GM21360 (cell line): ENCODE results near the gene PMEPA1.
"Not testable (repeated sequence)": the region's sequence is repeated elsewhere in the genome, so short reads cannot be mapped to it uniquely, and the experiment has no call there.

Experiments used
- ATAC-seq: cut with Tn5 transposase; IDR thresholded peaks from one replicate; pipeline ENCODE4 v1.9.1; 2021; ENCODE audit warnings: mild to moderate bottlenecking, moderate library complexity; ENCODE audit not compliant: unreplicated experiment

Gene PMEPA1

GRCh38 chr20:57628962-57629308 lies 80.9 kb downstream of the PMEPA1 start:
- ATAC-seq = not testable (repeated sequence)

GRCh38 chr20:57628047-57628961 lies 81.5 kb downstream of the PMEPA1 start:
- ATAC-seq = no peak

GRCh38 chr20:57627339-57627738 lies 82.5 kb downstream of the PMEPA1 start:
- ATAC-seq = no peak

GRCh38 chr20:57625978-57626377 lies 83.8 kb downstream of the PMEPA1 start:
- no peak for ATAC-seq

DNA sequence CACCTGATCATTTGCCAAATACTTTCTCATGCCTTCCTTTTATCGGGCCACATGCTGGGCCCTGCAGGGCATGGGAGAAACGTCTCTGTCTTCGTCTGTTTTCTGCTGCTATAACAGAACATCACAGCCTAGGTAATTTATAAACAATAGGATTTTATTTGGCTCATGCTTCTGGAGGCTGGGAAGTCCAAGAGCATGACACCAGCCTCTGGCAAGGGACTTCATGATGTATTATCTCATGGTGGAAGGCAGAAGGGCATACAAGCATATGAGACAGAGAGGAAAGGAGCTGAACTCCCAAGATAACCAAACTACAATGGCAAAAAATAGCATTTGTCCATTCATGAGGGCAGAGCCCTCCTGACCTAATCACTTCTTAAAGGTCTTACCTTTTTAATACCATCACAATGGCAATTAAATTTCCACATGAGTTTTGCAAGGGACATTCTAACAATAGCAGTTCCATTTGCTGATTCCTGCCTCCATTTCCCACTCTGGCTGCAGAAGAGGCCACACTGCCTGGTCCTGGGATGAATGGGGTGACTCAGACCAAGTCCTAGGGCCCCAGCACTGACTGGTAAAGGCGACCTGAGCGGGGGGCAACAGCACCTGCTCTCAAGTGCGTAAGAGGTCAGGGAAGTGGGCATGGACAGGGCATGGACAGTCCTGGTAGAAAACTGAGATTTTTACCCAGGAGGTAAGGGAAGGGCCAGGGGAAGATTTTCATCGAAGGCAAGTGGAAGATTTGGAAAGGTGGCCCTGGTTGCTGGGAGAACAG lies 84.4 kb downstream of the PMEPA1 start:
- no peak for ATAC-seq

- no peak for ATAC-seq
Observed at GRCh38 chr20:57624124-57624523, 85.7 kb downstream of the PMEPA1 start.

DNA sequence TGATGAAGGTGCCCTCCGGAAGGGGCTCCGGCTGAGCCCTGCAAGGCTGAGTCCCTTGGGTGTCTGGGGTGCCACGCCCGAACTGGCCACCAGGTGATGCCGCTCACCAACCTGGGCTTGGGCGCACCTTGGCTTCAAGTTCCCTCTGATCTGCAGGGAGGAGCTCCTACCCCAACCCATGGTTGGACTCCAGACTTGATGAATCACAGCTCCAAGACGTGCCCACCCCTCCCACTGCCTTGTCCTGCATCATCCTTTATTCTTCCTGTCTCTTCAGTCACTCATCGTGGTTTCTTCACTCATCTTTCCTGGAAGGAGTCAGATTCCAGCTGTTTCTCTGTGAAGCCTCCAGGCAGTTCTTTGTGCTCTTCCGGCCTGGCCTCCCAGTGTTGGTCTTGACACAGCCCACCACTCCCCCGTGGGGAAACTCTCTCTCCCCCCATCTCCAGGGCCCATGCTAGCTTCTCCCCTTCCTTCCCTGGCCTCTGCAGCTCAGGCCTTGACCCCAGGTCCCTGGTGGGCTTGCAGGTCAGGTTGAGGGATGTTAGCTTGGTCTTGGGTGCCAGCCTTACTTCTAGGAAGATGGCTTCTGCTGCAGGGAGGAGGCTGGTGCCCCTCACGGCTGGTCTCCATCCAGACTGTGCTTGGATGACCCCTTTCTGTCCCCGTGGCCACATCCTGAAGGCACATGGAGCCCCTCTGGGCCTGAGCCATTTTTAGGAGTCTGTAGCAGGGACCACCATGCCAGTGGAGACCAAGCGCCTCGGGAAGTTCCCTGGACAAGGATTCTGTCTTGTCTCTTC lies 87.0 kb downstream of the PMEPA1 start:
- no peak for ATAC-seq

DNA sequence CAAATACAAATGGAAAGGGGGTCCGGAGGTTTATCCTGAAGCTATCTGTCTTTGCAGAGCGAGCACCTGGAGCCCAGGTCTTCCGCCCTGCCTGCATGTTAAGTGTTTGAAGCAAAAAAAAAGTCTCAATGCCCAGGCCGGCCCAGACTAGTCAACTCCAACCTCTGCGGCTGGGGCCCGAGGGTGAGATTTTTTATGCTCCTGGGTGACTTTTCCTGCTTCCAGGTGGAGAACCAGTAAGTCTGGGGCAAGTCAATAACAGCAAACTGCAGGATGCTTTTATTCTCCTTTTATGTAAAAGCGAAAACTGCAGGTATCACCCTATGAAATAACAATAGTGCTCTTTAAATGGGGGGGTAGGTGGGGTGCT lies 87.6 kb downstream of the PMEPA1 start:
- ATAC-seq = no peak

DNA sequence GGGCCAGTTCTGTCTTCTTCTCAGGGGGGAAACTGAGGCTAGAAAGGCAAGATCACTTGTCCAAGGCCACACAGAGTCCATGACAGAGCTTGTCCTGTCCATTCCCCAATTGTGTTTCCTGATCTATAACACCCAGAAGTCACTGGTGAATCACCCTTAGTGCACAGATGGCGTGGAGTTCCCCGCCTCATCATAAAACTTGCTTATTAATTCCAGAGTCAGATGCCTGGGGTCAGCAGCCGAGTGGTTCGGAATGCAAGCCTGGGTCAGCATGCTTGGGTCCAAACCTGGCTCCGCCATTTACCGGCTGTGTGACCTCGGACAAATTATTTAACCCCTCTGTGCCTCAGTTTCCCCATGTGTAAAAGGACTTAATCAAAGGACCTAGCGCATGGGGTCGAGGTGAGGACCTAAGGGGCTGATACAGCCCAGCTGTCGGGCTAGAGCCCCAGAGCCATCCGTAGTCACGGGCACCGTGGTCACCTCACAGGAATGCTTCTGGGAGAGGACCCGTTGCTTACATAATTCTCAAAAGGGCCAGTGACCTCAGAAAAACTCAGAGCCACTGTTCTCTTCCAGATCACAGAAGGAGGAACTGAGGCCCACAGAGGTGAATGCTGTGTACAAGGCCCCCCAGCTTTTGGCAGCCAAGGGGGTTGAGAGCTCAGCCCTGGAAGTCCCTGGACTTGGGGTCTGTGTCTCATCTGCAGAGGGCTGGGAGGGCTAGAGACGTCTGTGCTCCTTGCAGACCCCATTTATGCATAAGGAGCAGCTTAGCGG lies 88.2 kb downstream of the PMEPA1 start:
- no peak for ATAC-seq

DNA sequence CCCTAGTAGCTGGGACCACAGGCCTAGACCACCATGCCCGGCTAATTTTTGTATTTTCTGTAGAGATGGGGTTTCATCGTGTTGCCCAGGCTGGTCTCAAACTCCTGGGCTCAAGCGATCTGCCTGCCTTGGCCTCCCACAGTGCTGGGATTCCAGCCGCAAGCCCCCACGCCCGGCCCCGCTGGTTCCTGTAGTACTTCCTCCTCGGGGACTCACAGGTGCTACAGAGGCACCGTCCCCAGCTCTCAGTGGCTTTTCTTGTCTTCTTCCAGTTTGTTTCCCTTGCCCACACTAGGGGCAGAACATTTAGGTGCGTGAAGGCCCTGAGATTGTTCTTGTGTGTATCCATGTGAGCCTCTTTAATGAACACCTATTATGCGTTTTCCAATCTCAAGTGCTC lies 88.8 kb downstream of the PMEPA1 start:
- no peak for ATAC-seq

DNA sequence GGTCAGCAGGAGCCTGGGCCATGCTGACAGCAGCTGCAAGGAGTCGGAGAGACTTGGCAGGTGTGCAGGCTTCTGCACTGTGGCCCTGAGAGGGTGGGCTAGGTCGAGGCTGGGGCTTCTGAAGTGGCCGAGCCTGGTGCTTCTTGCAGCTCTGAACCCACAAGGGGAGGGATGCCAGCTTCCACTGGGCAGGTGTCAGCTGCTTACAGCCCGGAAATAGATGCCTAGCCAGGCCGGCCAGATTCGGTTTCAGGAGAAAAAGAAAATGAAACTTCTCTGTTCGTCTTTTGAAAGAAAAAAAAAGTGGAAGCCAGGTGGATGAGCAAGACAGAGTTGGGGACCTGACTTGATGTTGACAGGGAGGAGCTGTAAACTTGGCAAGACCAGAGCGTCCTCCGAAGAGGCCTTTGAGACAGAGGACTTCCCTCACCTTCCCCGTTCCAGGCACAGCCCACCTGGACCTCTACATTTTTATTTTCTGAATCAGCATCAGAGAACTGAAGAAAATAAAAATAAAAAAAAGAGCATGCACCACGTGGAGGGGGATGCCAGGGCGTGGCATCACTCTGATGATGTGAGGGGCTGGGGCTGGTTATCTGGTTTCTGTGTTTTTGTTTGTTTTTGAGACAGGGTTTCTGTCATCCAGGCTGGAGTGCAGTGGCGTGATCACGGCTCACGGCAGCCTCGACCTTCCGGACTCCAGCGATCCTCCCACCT lies 89.4 kb downstream of the PMEPA1 start, which contains the start of gene ZBP1:
TSS of gene ZBP1 (minus strand) at position 153 of the 717 bp plus-strand sequence. CDS start at position 22, 131 bp downstream.
- peak; percentile 51 for ATAC-seq

DNA sequence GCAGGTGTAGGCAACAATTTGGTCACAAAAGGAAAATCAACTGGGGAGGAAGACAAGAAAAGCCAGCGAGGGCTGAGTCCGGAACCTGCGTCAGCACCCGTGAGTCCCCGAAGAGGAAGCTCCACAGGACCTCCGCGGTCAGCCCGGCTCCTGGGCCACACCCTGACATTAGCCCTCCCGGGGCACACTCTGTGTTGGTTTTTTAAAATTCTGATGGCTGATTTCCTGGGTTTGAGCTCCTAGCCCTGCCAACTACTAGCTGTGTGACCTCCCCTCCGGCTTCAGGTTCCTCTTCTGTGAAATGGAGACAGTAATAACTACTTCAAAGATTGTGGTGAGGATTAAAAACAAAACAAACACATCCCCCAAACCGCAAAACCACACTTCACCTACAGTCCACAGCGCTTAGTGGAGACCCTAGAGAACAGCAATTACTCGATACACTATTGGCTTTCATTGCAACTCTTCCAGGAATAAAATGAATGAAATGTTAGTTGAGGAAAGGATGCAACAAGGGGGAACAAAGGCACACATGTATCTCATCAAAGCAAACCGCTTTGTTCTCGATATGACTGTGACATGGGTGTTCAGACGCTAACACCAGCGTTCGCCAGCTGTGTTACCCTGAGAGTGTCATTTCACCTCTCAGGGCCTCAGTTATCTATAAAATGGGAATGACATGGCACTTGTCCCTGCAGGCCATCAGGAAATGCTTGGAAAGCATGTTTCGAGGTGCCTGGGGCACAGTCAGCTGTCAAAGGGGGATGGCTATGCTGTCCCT lies 90.6 kb downstream of the PMEPA1 start:
- ATAC-seq = peak; percentile 60

DNA sequence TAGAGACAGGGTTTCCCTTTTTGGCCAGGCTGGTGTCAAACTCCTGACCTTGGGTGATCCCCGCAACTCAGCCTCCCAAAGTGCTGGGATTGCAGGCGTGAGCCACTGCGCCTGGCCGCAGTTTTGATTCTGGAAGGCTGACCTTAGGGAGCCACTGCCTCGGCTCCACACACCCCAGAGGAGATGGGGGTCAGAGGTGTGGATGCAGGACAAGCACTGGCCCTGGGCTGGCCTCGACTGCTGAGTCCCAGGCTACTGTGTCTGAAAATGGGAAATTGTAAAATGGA lies 91.1 kb downstream of the PMEPA1 start:
- ATAC-seq = no peak

DNA sequence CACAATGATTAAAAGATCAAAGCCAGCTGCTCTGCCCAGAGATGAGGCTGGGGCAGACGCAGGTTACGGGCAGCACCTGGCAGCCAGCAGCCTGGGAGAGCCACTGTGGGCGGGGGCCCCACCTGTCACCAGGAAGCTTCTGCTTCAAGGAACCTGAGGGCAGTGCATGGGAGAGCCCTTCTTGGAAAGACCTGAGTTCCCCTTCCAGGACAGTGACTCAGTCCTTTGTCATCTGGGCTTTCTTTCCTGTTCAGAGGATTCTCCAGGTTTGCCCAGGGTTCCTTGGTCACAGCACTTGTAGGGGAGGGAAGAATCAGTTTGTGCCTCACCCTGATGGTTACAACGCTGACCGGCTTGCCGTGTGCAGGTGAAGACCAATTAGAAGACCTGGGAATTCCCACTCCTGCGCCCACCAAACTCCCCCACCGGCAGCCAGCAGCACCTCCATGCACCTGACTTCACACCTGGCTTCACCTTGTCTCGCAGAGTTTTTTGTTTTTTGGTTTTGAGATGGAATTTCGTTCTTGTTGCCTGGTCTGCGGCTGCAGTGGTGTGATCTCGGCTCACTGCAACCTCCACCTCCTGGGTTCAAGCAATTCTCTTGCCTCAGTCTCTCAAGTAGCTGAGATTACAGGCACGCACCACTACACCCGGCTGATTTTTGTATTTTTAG lies 91.6 kb downstream of the PMEPA1 start:
- ATAC-seq = no peak

- ATAC-seq = no peak
Observed at GRCh38 chr20:57617079-57617795, 92.6 kb downstream of the PMEPA1 start.

DNA sequence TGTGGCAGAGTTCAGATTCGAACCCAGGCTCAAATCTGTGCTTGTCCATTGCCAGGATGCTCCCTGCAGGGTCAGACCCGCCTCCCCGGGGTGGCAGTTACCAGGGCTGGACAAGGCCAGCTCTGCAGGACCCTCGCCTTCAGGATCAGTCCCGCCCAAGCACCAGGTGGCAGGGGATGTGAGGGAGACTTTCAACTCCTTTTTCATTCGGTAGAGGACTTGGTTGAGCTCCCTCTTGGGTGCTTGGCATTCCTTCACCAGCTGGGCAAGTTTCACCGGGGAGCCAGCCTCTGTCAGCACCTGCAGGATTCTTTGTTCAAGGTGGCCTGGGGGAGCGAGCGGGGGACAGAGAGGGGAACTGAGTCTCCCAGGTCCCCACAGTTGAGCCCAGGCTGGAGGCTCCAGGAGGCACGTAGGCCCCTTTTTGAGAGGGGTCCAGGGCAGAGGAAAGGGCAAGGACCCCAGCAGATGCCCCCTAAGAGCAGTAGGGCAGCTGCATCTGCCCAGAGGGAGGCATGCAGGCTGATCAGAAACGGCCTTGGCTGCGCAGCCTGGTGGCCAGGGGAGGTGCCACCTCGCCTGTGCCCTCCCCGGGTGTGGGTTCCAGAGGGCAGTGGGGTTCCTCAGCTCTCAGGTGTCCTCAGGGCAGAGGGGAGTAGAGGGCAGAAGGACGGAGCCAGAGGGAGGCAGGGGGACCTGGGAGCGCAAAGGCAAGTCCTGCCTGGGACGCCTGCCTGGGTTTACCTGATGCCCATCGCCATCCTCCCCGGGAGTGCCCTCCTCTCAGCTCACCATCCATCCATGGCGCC lies 93.5 kb downstream of the PMEPA1 start:
- ATAC-seq = no peak

DNA sequence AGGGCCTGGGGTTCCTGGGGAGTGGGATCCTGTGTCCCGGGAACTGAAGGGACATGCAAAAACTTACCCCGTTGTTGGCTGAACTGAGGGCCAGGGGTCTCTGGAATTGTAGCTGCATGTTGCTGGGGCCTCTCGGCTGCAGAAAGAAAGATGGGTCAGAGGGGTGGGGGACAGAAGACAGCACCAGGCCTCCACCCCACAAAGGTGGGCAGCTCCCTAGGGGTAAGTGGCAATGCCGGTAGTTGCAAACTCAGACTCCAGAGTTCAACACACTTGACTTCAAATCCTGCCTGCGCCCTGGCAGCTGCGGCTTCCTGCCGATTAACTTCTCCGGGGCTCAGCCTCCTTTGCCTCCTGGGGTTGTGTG lies 94.4 kb downstream of the PMEPA1 start:
- ATAC-seq = no peak
